Activated B cell treated with CpG ODN at 0.5 μM for 24 hours (primary cell): ENCODE measurements around the gene FAS. TPM values are rescaled to one million over a fixed set of nuclear protein-coding genes. Genes with fewer than 3 reads are reported as not detected.

Source experiments
- ATAC-seq: fragments of 200-7000 bp; cut with Tn5 transposase; one replicate; pipeline ENCODE4 v1.10.0; 2021; ENCODE audit warnings: low read depth, mild to moderate bottlenecking, moderate library complexity
- CTCF ChIA-PET: fragments of 350-600 bp; sonication (Branson Sonifier 250); formaldehyde crosslinking; loops from one replicate; lab custom pipeline; 2021; ENCODE audit warnings: antibody characterized with exemption; lab: Charles Lee
- POLR2A ChIA-PET: fragments of 350-600 bp; sonication (Branson Sonifier 250); formaldehyde crosslinking; loops from one replicate; lab custom pipeline; 2021; ENCODE audit warnings: antibody characterized with exemption; lab: Charles Lee
- DNase-seq: peaks from one replicate; pipeline ENCODE4 v3.0.0; 2022
- H3K27ac Mint-ChIP-seq: one replicate; pipeline ENCODE4 v1.8.0; 2020; ENCODE audit warnings: mixed read lengths
- H3K27me3 Mint-ChIP-seq: one replicate; pipeline ENCODE4 v1.8.0; 2021; ENCODE audit warnings: mixed read lengths
- H3K36me3 Mint-ChIP-seq: one replicate; pipeline ENCODE4 v1.8.0; 2021; ENCODE audit warnings: low read depth, mixed read lengths
- H3K4me1 Mint-ChIP-seq: one replicate; pipeline ENCODE4 v1.8.0; 2021; ENCODE audit warnings: mixed read lengths
- H3K4me3 Mint-ChIP-seq: one replicate; pipeline ENCODE4 v1.8.0; 2020; ENCODE audit warnings: mild to moderate bottlenecking, mixed read lengths
- H3K9me3 Mint-ChIP-seq: one replicate; pipeline ENCODE4 v1.8.0; 2020; ENCODE audit warnings: mixed read lengths
- CTCF ChIP-seq: fragments of 200-600 bp; IDR thresholded peaks from one replicate; pipeline ENCODE4 v1.8.0; 2022; ENCODE audit warnings: antibody characterized with exemption, mild to moderate bottlenecking
- intact Hi-C: fragments of 100-400 bp; cut with micrococcal nuclease; formaldehyde crosslinking; loops from one replicate; pipeline ENCODE4 v1.15.1; 2024
- total RNA-seq: library from RNA; stranded (reverse); gene quantifications from 2 replicates; pipeline ENCODE4 v1.2.3, GENCODE V29; 2022

FAS gene
- total RNA-seq, 1 donor from 2014 or later: 22.6 TPM

GRCh38 chr10:88975377-88975720, 15.2 kb upstream of the FAS start:
- intact Hi-C loops: loop anchor here (2.0 kb wide), 1 partner anchor 15 kb away; the partner anchor contains the start of gene FAS
- Mint-ChIP-seq H3K4me3 (peak overlapping the region; percentile 92), H3K27ac (peak overlapping the region; percentile 85), H3K9me3 (no peaks in the 10 kb centered on the region), H3K27me3 (no peaks in the 10 kb centered on the region), H3K4me1 (peaks cover 15% of the 10 kb centered on the region), H3K36me3 (peaks cover 2% of the 10 kb centered on the region)
- ChIA-PET POLR2A (interaction anchor here (2.4 kb wide), 1 partner anchor 16 kb away, joined by 13 read pairs; the partner anchor contains the start of gene FAS), CTCF (interaction anchor here (1.0 to 1.7 kb wide), 2 partner anchors 12 to 42 kb away, joined by 3 to 5 read pairs; no protein-coding TSS in a partner anchor)
- no peak for ATAC-seq
- DNase-seq: no peak
- no peak for TF ChIP-seq CTCF

GRCh38 chr10:88978463-88978862, 12.1 kb upstream of the FAS start:
- CTCF ChIA-PET: interaction anchor here (0.7 kb wide), 1 partner anchor 143 kb away, joined by 3 read pairs; no protein-coding TSS in a partner anchor
- Mint-ChIP-seq H3K27ac (no peak overlapping the region), H3K36me3 (peaks cover 2% of the 10 kb centered on the region), H3K4me3 (no peak overlapping the region), H3K27me3 (no peaks in the 10 kb centered on the region), H3K4me1 (peaks cover 15% of the 10 kb centered on the region), H3K9me3 (no peaks in the 10 kb centered on the region)
- no peak for ATAC-seq
- POLR2A ChIA-PET: no interaction called here
- intact Hi-C loops: no loop called here
- TF ChIP-seq CTCF: no peak
- no peak for DNase-seq

GRCh38 chr10:88979153-88979562, 11.4 kb upstream of the FAS start:
- DNase-seq: no peak
- ChIA-PET POLR2A (no interaction called here), CTCF (no interaction called here)
- intact Hi-C loops: no loop called here
- Mint-ChIP-seq H3K4me3 (no peak overlapping the region), H3K36me3 (peaks cover 2% of the 10 kb centered on the region), H3K27ac (no peak overlapping the region), H3K9me3 (no peaks in the 10 kb centered on the region), H3K27me3 (no peaks in the 10 kb centered on the region), H3K4me1 (peaks cover 15% of the 10 kb centered on the region)
- TF ChIP-seq CTCF: no peak
- no peak for ATAC-seq

GRCh38 chr10:88979603-88980002, 11.0 kb upstream of the FAS start:
- H3K27ac Mint-ChIP-seq: no peak overlapping the region
- CTCF ChIA-PET: no interaction called here
- POLR2A ChIA-PET: no interaction called here
- DNase-seq (no peak), ATAC-seq (no peak)
- H3K4me1 Mint-ChIP-seq: peaks cover 12% of the 10 kb centered on the region
- intact Hi-C loops: no loop called here
- H3K36me3 Mint-ChIP-seq: peaks cover 2% of the 10 kb centered on the region
- H3K27me3 Mint-ChIP-seq: no peaks in the 10 kb centered on the region
- H3K4me3 Mint-ChIP-seq: no peak overlapping the region
- no peak for TF ChIP-seq CTCF
- no peaks in the 10 kb centered on the region for H3K9me3 Mint-ChIP-seq

GRCh38 chr10:88980247-88980646, 10.4 kb upstream of the FAS start:
- Mint-ChIP-seq H3K9me3 (no peaks in the 10 kb centered on the region), H3K36me3 (no peaks in the 10 kb centered on the region), H3K27me3 (no peaks in the 10 kb centered on the region), H3K27ac (no peak overlapping the region), H3K4me3 (no peak overlapping the region), H3K4me1 (peaks cover 6% of the 10 kb centered on the region)
- no peak for ATAC-seq
- CTCF ChIA-PET: no interaction called here
- no peak for TF ChIP-seq CTCF
- POLR2A ChIA-PET: no interaction called here
- intact Hi-C loops: no loop called here
- DNase-seq: no peak
